Nucleus accumbens (tissue), 56 donors: ENCODE measurements around the gene STX18.
"Not testable (repeated sequence)": the region's sequence is repeated elsewhere in the genome, so short reads cannot be mapped to it uniquely, and the experiment has no call there.

Experiments used
- DNase-seq, 56 donors: peaks; one replicate each; lab custom pipeline; 2025; lab: John Stamatoyannopoulos, UW

The STX18 gene

DNA sequence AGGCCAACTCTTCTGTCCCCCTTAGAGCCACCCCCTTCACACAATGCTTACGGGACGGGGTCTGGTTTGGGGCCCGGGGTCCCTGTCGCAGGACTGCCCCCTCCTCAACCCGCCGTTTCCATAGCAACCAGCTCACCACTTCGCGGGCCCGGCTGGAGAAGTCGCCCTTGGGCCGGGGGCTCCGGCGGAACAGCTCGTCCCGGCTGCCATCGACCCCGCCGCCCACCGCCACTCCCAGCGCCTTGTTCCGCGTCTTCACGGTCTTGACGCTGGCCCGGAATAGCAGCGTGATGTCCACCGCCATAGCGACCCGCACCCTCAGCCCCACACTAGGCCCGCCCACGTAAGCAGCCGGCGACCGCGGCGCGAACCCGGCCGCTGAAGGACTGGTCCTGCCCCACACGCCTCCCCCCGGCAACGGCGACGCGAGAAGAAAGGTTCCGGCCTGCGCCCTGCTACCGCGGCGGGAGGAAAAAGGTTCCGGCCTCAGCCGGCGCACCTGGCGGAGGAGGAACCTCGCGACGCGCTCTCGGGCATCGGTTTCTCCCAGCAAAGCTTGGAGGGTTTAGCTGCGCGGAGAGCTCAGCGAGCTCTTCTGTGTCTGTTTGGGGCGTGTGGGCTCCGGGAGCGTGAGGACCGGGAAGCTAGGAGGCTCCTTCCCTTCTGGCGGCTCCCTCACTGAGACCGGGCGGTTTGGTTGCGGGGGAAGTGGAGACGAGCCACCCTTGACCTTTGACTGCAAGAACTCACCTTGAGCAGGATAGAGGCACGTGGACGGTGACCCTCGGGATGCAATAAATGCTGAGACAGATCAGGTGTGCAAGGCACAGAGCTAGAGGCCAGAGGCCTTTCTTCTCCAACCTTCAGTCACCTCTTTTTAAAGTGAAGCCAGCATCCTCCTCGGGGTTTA lies at the start of gene STX18:
STX18 (minus strand) TSS at position 388 of the 910 bp plus-strand sequence; CDS start at position 304, 84 bp downstream.
- DNase-seq: peak in 55 of 56 donors; percentile 5 to 87 (median 73)

DNA sequence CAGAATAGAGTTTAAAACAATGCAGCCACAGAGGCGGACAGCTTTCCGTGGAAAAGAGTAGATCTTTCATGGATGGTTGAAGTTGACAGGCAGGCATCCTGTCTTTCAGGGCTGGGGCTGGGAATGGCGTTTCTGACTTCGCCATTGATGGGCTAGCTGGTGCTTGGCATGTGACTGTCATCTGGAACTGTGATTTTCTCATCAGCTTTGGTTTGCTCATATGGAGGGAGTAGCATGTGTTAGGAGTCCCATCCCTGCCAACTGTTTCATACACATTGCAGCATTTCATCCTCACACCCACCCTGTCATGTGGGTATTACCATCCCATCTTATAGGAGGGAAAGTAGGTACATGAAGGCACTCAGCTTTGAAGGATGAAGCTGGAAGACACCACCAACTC lies 49.2 kb upstream of the STX18 start:
- DNase-seq: no peak

DNA sequence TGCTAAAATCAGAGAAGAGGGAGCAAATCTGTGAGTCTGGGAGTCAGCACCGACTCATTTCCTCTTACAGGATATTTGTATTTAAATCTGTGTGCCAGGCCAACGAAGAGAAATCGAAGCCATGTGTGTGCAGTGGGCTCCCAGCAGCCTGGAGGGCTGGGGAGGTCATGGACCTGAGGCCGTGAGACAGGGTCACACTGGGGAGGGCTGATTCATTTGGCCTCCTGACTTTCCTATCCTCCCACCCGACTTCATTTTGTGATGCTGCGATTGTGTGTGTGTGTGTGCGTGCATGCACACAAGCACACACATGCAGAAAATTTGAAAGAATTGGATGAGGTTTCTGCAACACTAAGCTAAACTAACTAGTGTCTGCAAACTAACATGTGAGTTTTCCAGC lies 48.7 kb upstream of the STX18 start:
- DNase-seq: no peak

DNA sequence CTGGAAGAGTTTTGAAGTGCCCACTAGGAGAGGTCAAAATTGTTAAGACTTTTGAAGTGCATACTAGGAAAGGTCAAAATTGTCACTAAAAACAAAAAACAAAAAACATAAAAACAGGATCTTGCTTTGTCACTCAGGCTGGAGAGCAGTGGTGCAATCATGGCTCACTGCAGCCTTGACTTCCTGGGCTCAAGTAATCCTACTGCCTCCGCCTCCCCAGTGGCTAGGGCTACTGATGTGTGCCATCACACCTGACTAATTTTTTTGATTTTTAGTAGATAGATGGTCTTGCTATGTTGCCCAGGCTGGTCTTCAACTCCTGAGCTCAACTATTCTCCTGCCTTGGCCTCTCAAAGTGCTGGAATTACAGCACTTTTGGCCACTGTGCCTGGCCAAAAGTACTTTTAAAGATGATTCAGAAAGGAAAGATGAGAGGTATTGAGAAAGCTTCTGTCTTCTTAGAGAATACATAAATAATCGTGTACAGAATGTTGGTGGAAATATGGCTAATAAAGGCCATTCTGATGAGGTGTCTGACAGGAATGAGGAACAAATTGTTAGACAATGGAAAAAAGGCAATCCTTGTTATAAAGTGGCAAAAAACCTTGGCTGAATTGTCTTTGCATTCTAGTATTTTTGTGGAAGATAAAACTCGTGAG lies 43.3 kb upstream of the STX18 start:
- DNase-seq: no peak

DNA sequence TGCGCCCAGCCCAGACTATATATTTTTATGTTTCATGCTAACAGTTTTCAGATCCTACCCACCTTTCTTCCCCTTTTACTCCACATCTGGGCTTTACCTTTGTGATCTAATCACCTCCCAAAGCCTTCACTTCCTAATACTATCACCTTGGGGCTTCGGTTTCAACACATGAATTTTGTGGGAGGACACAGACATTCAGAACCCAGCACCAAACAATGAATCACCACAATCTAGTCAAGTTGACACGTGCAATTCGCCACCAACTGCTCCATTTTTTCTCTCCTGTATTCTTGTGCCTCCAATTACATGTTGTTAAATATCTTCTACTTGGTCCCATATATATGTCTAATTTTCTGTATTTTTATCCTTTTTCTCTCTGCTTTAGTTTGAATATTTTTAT lies 41.8 kb upstream of the STX18 start:
- DNase-seq: no peak

DNA sequence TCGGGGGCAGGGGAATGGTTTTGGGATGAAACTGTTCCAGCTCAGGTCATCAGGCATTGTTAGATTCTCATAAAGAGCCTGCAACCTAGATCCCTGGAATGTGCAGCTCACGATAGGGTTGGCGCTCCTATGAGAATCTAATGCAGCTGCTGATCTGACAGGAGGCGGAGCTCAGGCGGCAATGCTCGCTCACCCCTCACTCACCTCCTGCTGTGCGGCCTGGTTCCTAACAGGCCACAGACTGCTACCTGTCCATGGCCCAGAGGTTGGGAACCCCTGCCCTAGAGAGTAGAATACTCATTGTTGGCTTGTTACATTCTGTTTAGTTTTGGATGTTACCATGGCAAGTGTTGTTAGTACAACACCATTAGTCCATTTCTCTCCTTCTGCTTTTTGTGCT lies 40.8 kb upstream of the STX18 start:
- no peak for DNase-seq

DNA sequence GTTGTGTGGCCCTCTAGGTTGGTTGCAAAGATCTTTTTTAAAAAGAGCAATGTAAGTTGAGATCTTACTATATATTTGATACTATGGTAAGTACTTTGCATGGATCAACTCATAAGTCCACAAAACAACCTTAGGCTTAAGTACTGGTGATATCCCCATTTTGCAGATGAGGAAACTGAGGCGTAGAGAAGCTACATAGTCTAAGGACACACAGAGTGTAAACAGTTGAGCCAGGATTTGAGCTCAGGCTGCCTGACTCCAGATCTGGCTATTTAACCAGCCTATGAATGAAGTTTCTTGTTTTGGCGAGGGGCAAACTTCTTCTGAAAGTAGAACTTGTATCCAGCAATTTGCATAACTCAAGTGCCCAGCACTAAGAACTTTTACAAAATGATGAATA lies 38.6 kb upstream of the STX18 start:
- no peak for DNase-seq

DNA sequence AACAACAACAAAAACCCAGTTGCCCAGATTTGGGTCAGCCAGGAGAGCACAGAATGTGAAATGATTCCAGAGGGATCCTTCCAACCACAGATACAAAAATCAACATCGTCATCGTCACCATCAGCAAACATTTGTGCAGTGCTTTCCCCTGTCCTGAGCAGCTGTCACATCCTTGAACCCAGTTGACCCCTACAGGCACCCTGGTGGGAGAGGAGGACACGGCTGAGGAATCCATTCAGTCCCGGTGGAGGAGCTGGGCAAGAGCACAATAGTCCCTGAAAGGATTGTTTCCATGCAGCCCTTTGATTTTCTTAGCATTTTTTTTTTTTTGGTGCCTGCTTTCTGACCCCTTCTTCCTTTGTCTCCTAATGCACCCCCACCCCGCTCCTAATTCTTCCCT lies 37.1 kb upstream of the STX18 start:
- DNase-seq: no peak

DNA sequence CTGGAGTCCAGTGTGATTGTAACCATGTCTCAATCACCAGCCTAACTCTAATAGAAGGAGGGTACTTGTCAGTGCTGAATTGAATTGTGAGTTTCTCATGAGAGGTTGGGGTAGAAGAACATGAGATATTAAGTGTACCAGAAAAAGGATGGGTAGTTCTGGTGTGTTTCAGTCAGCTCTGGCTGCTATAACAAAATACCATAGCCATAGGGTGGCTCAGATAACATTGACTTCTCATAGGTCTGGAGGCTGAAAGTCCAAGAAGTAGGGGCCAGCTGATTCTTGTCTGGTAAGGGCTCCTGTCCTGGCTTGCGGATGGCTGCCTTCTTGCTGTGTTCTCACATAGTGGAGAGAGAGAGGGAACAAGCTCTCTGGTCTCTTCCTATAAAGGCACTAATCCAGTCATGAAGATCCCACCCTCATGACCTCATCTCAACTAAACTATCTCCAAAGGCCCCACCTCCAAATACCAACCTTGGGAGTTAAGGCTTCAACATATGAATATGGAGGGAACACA lies 35.6 kb upstream of the STX18 start:
- DNase-seq: no peak

DNA sequence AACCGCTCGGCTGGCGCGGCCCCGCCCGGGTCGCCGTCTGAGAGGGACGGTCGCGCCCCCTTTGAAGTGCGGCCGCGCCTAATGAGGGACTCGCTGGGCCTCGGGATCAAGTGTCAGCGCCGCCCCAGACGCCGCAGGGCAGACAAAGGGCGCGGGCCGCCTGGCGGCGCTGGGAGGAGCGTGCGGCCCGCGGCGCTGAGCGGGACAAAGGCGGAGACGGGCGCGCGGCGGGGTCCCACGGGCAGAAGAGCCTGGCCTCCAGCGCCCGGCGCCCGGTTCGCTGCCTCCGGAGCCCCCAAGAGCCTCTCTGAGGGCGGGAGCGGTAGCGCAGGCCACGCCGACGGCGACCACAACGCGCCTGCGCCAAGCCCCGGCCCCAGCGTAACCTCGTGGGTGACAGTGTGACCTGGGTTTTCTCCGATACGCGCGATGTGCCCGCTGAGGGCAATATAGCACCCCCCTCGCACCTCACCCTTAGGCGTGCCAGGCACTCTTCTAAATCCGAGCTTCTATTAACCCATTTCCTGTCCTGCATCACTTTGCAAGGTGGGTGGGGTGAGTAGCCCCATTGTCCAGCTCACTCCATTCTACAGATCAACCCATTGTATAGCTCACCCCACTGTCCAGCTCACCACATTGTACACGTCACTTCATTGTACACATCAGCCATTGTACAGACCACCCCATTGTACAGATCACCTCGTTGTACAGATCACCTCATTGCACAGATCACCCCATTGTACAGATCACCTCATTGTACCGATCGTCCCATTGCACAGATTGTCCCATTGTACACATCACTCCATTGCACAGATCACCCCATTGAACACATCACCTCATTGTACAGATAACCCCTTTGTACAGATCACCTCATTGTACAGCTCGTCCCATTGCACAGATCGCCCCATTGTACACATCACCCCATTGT lies 33.7 kb upstream of the STX18 start:
- peak in 41 of 56 donors; percentile 8 to 70 (median 38) for DNase-seq

DNA sequence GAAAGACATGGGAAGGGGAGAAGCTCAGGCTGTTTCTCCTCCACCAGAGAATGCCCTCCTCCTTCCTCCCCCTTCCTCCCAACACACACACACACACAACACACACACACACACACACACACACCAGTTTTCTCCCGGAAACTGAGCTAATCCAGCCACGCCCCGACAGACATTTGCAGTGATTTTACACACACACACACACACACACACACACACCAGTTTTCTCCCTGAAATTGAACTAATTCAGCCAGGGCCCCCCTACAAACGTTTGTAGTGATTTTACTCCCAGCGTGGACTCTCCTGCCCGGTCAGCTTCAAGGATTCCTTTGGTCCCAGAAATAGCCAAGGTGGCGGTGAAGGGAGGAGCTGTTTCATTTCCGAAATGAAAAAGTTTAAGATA lies 32.9 kb upstream of the STX18 start:
- DNase-seq: peak in 27 of 56 donors; percentile 7 to 64 (median 35)

DNA sequence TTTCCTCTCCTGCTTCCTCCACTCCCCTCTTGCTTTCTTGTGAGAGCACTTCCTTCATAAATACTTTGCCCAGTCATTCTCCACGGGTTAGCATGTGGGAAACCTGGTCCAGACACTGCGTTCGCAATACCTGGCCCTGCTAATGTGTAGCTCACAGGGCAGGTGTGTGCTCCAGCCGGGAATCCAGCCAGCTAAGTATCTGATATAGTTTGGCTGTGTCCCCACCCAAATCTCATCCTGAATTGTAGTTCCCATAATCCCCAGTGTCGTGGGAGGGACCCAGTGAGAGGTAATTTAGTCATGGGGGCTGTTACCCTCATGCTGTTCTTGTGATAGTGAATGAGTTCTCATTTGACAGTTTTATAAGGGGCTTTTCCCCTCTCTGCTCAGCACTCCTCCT lies 32.2 kb upstream of the STX18 start:
- no peak for DNase-seq

DNA sequence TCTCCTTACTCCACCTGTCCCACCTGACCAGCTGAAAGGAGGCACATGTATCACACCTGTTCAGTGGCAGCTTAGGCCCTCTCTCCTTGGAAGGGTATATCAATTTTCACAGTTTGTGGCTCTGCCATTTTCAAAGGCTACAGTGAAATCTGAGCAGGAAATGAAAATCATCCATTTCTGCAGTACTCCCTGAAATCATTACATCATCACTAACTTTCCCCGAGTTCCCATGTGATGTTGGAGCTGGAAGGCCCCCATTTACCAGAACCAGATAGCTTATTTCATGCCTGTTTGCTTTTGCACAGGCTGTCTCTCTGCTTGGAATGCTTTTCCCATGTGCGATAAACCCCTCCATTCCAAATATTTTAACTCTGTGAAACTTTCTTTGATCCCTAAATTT lies 31.0 kb upstream of the STX18 start:
- no peak for DNase-seq

DNA sequence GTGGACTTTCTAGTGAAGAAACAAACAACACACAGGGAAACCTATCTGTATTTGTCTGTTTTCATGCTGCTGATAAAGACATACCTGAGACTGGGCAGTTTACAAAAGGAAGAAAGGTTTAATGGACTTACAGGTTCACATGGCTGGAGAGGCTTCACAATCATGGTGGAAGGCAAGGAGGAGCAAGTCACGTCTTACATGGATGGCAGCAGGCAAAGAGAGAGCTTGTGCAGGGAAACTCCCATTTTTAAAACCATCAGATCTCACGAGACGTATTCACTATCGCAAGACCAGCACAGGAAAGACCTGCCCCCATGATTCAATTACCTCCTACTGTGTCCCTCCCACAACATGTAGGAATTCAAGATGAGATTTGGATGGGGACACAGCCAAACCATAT lies 28.0 kb upstream of the STX18 start:
- not testable (repeated sequence) for DNase-seq

DNA sequence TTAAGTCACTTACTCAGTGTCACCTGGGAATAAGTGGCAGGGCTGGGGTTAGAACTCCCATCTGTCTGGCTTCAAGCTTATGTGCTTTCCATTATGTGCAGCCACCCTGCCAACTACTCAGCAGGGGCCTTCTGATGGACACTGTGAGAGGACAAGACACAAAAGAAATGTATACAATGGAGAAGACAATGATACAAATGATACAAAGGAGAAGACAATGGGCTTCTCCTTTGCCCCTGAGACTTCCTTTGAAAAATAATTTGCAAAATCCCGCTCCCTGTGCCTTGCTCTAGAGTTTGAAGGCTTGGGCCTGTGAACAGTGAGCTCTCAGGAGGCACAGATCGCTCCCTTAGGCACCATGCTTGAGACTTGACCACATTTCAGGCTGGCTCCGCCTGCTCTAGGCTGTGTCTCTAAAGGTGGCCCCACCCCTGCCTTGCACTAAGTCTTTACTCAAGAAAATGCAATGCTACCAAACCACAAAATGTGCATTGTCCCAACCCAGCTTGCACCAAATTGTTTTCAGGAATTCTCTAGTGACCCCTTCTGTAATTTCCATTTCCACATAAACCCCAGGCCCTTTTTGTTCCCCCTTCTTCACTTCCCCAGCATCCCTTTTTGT lies 27.1 kb upstream of the STX18 start:
- no peak for DNase-seq

DNA sequence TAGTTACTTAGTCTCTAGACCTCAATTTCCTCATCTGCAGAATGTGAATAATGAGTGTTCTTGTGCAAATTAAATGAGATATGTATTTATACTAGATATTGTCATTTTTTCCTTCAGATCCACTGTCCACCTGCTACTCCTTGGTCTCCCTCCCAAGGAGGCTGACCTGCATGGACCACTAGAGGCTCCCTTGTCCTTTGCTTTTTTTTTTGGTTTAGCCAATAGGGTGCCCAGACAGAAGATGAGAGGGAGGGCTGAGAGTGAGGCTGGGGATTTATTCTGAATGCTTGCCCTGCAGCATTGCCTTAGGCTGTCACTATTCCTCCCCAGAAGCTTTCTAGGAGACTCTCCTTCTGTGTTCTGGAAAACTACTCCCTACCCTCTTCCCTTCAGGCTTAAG lies 24.5 kb upstream of the STX18 start:
- not testable (repeated sequence) for DNase-seq

DNA sequence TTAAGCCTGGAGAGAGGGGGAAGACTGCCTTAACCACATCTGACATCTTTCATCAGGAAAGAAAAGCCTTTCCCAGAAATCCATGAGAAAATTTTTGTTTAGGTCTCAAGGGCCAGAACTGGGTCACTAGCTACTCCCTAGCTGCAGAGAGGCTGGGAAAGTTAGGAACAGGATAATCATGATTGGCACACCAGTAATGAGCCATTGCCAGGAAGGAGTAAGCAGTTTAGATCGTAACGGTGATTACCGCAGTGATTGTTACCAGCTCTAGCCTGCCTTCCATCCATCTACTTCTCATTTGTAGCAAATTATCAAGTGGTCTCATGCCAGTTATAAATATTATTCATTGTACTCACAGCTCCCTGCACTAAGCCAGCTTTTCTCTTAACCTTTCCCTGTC lies 22.7 kb upstream of the STX18 start:
- no peak for DNase-seq

DNA sequence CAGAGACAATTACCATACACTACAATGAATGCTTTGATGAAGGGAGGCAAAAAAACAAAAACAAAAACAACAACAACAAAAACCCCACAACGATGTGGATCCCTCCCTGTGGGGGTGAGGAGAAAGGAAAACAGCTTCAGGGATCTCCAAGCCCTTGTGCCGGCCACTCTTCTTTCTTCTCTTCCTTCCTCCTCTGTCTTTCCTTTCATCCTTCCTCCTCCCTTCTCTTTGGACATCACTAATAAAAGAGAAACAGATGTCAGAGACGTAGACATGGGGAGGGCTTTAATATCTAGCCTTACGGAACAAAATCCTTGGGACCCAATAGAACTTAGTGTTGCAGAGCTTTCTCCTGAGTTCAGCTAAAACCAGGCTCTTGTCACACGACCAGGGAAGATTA lies 18.8 kb upstream of the STX18 start:
- no peak for DNase-seq

DNA sequence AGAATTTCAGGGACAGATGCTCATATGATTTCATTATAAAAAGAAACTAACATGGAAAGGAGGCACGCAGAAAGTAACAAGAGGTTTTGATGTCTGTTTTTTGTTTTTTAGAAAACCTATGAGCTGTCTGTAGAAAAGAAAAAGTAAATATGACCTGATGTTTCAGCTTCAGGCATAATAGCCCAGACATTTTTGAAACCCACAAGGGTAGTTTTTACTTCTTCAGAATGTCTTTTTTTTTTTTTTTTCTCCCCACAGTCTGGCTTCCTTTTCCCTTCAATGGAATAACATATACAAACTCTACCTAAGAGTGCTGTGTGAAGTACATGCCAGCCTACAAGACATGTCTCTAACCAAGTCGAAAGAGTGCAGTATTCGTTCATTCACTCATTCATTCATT lies 18.3 kb upstream of the STX18 start:
- no peak for DNase-seq

DNA sequence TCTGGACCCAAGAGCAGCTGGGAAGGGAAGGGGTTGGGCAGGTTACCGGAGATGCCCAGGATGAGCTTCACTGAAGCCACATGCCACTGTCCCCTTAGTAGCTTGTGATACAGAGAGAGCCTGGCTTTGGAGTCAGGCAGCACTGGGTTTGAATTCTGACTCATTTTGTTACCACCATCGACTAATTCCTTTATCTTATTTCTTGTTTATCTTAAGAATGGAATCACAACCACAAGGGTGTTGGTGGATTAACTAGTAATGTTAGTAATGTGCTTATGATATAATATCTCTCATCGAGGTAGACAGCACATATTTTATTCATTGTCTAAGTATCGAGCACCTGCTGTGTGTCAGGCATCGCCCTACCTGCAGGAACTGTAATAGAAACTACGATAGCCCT lies 17.7 kb upstream of the STX18 start:
- DNase-seq: no peak
